Heart right ventricle (tissue), 16 donors: Measurements from ENCODE around the gene DNAI2. TPM values are rescaled to one million over a fixed set of nuclear protein-coding genes. Genes with fewer than 3 reads are reported as not detected.

Source experiments
- ATAC-seq, 8 donors: fragments of 200-7000 bp; cut with Tn5 transposase; one replicate each; pipeline ENCODE4 v1.9.1; 2020; ENCODE audit warnings: mild to moderate bottlenecking in 8 of 8, moderate library complexity in 8 of 8, moderate number of reproducible peaks in 1 of 8
- DNase-seq, 2 donors: peaks; one replicate each; pipeline ENCODE4 v3.0.0-alpha.2; 2020
- H3K27ac ChIP-seq, 10 donors: fragments of 200-600 bp; sonication (generic) in 2 of 10; one replicate each; pipeline versions ENCODE4 v1.5.0 to v1.8.0; 2020 to 2022; ENCODE audit warnings: mild to moderate bottlenecking in 3 of 10
- H3K27me3 ChIP-seq, 7 donors: fragments of 200-600 bp; one replicate each; pipeline ENCODE4 v1.8.0; 2021 to 2022; ENCODE audit warnings: mild to moderate bottlenecking in 2 of 7
- H3K36me3 ChIP-seq, 9 donors: fragments of 200-600 bp; sonication (generic) in 1 of 9; one replicate each; pipeline versions ENCODE4 v1.5.0 to v1.8.0; 2020 to 2022; ENCODE audit warnings: mild to moderate bottlenecking in 2 of 9
- H3K4me1 ChIP-seq, 9 donors: fragments of 200-600 bp; sonication (generic) in 1 of 9; one replicate each; pipeline versions ENCODE4 v1.5.0 to v1.8.0; 2020 to 2022; ENCODE audit warnings: mild to moderate bottlenecking in 4 of 9
- H3K4me3 ChIP-seq, 10 donors: fragments of 200-600 bp; sonication (generic) in 2 of 10; one replicate each; pipeline versions ENCODE4 v1.5.0 to v1.8.0; 2020 to 2022; ENCODE audit warnings: mild to moderate bottlenecking in 7 of 10, moderate library complexity in 2 of 10
- H3K9me3 ChIP-seq, 11 donors: fragments of 200-600 bp in 10 of 11; sonication (generic) in 2 of 11; one replicate each; pipeline versions ENCODE4 v1.5.0 to v1.8.0; 2013 to 2022; ENCODE audit warnings: mild to moderate bottlenecking in 2 of 11, control low read depth in 1 of 11, moderate library complexity in 1 of 11
- CTCF ChIP-seq, 9 donors: fragments of 200-600 bp; sonication (generic) in 2 of 9; IDR thresholded peaks; one replicate each; pipeline versions ENCODE4 v1.5.0 to v1.8.0; 2021 to 2022; ENCODE audit warnings: antibody characterized with exemption in 9 of 9, mild to moderate bottlenecking in 5 of 9, moderate library complexity in 1 of 9
- WGBS, 2 donors: extraction: QIAGEN DNeasy Blood & Tissue Kit; methylation state at CpG; one replicate each; pipeline ENCODE4 v1.1.7; 2013; ENCODE audit warnings: inconsistent platforms in 1 of 2; 5-methylcytosine and 5-hydroxymethylcytosine counted together
- intact Hi-C, 10 donors: fragments of 100-400 bp; cut with DNase I; formaldehyde crosslinking; loops; one replicate each; pipeline versions ENCODE4 v1.11.1 to v1.14.2; 2022
- polyA plus RNA-seq, 2 donors: library from polyadenylated mRNA; stranded (reverse); fragments of 200-250 nt; gene quantifications; one replicate each; pipeline ENCODE4 v1.2.3, GENCODE V29; 2013
- total RNA-seq, 10 donors: library from RNA; stranded (reverse); fragmentation: NEBNext Ultra II Directional in 3 of 10; extraction: Animal tissue kit (Norgen Biotek cat#: 25700) in 3 of 10; gene quantifications; one replicate each; pipeline versions ENCODE4 v1.2.1 to v1.2.4, GENCODE V29; 2021 to 2023
- donor health status: Arrhythmogenic right ventricular cardiomyopathy.
- donor health status: ischemic (EF 13 %, LVEDD 7.1; RV severe dilation, severe dysfunction).
- donor health status: healthy with polysubstance abuse.
- donor health status: DM: no; HTN: yes; CAD: no.
- donor health status: DM: no; HTN: no; CAD: no.
- donor health status: ischemic (EF 25% LVEDD 6.9; RV normal size, moderate dysfunction).
- donor health status: ischemic (EF 25% LVEDD 5.7; RV mildly dilated, moderate dysfunction).
- donor health status: healthy.
- donor health status: DM: yes; HTN: yes; CAD: no.
- donor health status: Ischemic cardiomyopathy.
- donor health status: ischemic (EF 35%, LVEDD 5.7; RV mildly dilated, moderate dysfunction).
- donor health status: nonischemic (EF 11% LVEDD 7.7; RV severe dilation, severe dysfunction).
- donor health status: DM: yes; HTN: yes; CAD: no.
- donor health status: PGD.
- donor health status: ischemic (EF 29% LVEDD 5.4; RV normal size, mild dysfunction).
- donor health status: nonischemic (EF 23%, LVEDD 6.1; RV moderate dilation, normal function).

DNAI2 gene
- total and polyA plus RNA-seq, 12 donors: 0.16 TPM; not detected in 11

- TF ChIP-seq CTCF (IDR thresholded peaks at IDR 0.05): no peak
- Histone ChIP-seq H3K36me3 (no peaks in the 10 kb centered on the region), H3K9me3 (peaks cover 0 to 17% (median 0%) of the 10 kb centered on the region in 11 donors), H3K27ac (no peak overlapping the region), H3K27me3 (no peaks in the 10 kb centered on the region), H3K4me1 (peaks cover 0 to 13% (median 4%) of the 10 kb centered on the region in 9 donors), H3K4me3 (no peak overlapping the region)
- WGBS, 2 donors: 72 to 84% methylated on average over 12 of the region's 12 CpGs
- DNase-seq: no peak
- ATAC-seq: no peak
- intact Hi-C loops: loop anchor here in 5 of 10 donors (5.0 to 10.0 kb wide), 3 partner anchors 42 to 185 kb away; no protein-coding TSS in a partner anchor
Observed at GRCh38 chr17:74309902-74310301, 35.9 kb downstream of the DNAI2 start.

- Histone ChIP-seq H3K4me3 (no peak overlapping the region), H3K4me1 (no peaks in the 10 kb centered on the region), H3K27ac (no peak overlapping the region), H3K36me3 (no peaks in the 10 kb centered on the region), H3K9me3 (peaks cover 0 to 11% (median 0%) of the 10 kb centered on the region in 11 donors), H3K27me3 (no peaks in the 10 kb centered on the region)
- intact Hi-C loops: no loop called here
- DNase-seq: no peak
- 90 to 93% methylated on average over 15 of the region's 15 CpGs for WGBS, 2 donors
- ATAC-seq: no peak
- TF ChIP-seq CTCF (IDR thresholded peaks at IDR 0.05): no peak
Observed at GRCh38 chr17:74314877-74315276, 40.8 kb downstream of the DNAI2 start.

- 55 to 64% methylated on average over 10 of the region's 10 CpGs for WGBS, 2 donors
- TF ChIP-seq CTCF (IDR thresholded peaks at IDR 0.05): no peak
- peaks cover 0 to 11% (median 0%) of the 10 kb centered on the region in 11 donors for H3K9me3 ChIP-seq
- ATAC-seq (no peak), DNase-seq (no peak)
- no peak overlapping the region for H3K4me3 ChIP-seq
- H3K36me3 ChIP-seq: no peaks in the 10 kb centered on the region
- no peak overlapping the region for H3K27ac ChIP-seq
- no peaks in the 10 kb centered on the region for H3K4me1 ChIP-seq
- intact Hi-C loops: no loop called here
- H3K27me3 ChIP-seq: no peaks in the 10 kb centered on the region
Observed at GRCh38 chr17:74316220-74316619, 42.2 kb downstream of the DNAI2 start.

GRCh38 chr17:74317071-74317470 is 43.0 kb downstream of the DNAI2 start:
- no peaks in the 10 kb centered on the region for H3K36me3 ChIP-seq
- no peak for DNase-seq
- H3K4me3 ChIP-seq: no peak overlapping the region
- H3K27ac ChIP-seq: no peak overlapping the region
- intact Hi-C loops: no loop called here
- no peaks in the 10 kb centered on the region for H3K4me1 ChIP-seq
- WGBS, 2 donors: 68 to 73% methylated on average over 16 of the region's 16 CpGs
- peaks cover 0 to 11% (median 0%) of the 10 kb centered on the region in 11 donors for H3K9me3 ChIP-seq
- peak in 6 of 8 donors; percentile 17 to 67 (median 44) for ATAC-seq
- no peak for TF ChIP-seq CTCF (IDR thresholded peaks at IDR 0.05)
- no peaks in the 10 kb centered on the region for H3K27me3 ChIP-seq
